Hypothalamus (tissue), 51 donors: ENCODE data around the gene NXPH2.
A peak's percentile ranks its signal among the peaks of the same experiment; 100 is the strongest.

Experiments
- DNase-seq, 51 donors: peaks; one replicate each; lab custom pipeline; 2025; lab: John Stamatoyannopoulos, UW

Gene NXPH2

GRCh38 chr2:138779781-138780445 lies at the start of gene NXPH2:
Gene NXPH2 (minus strand): TSS chr2:138780390. CDS start chr2:138780241, 149 bp downstream.
- peak in 1 of 51 donors; percentile 12 for DNase-seq

GRCh38 chr2:138829326-138829919 lies 49.2 kb upstream of the NXPH2 start:
- DNase-seq = peak in 20 of 51 donors; percentile 1 to 58 (median 14)

GRCh38 chr2:138827426-138828054 lies 47.4 kb upstream of the NXPH2 start:
- peak in 10 of 51 donors; percentile 1 to 33 (median 6) for DNase-seq

- DNase-seq = no peak
Measured at GRCh38 chr2:138823666-138824065, 43.5 kb upstream of the NXPH2 start.

- no peak for DNase-seq
Measured at GRCh38 chr2:138819964-138820363, 39.8 kb upstream of the NXPH2 start.

GRCh38 chr2:138818556-138818955 lies 38.4 kb upstream of the NXPH2 start:
- DNase-seq = no peak

- no peak for DNase-seq
Measured at GRCh38 chr2:138814123-138814898, 34.1 kb upstream of the NXPH2 start.

- DNase-seq = no peak
Measured at GRCh38 chr2:138811431-138811830, 31.2 kb upstream of the NXPH2 start.

GRCh38 chr2:138794724-138795123 lies 14.5 kb upstream of the NXPH2 start:
- no peak for DNase-seq

GRCh38 chr2:138787053-138787666 lies 7.0 kb upstream of the NXPH2 start:
- DNase-seq = peak in 1 of 51 donors; percentile 21

GRCh38 chr2:138782383-138782782 lies 2.2 kb upstream of the NXPH2 start:
- no peak for DNase-seq

GRCh38 chr2:138780908-138781307 lies 718 bp upstream of the NXPH2 start:
- DNase-seq = no peak

GRCh38 chr2:138780446-138780880 lies 273 bp upstream of the NXPH2 start:
- DNase-seq = no peak

- DNase-seq = no peak
Measured at GRCh38 chr2:138779406-138779780, 797 bp downstream of the NXPH2 start.

GRCh38 chr2:138777996-138778395 lies 2.2 kb downstream of the NXPH2 start:
- no peak for DNase-seq

GRCh38 chr2:138775736-138776135 lies 4.5 kb downstream of the NXPH2 start:
- no peak for DNase-seq

GRCh38 chr2:138771534-138771933 lies 8.7 kb downstream of the NXPH2 start:
- DNase-seq = no peak

GRCh38 chr2:138767101-138767500 lies 13.1 kb downstream of the NXPH2 start:
- no peak for DNase-seq

- no peak for DNase-seq
Measured at GRCh38 chr2:138766464-138766863, 13.7 kb downstream of the NXPH2 start.

- DNase-seq = no peak
Measured at GRCh38 chr2:138763971-138764370, 16.2 kb downstream of the NXPH2 start.

- no peak for DNase-seq
Measured at GRCh38 chr2:138762533-138762932, 17.7 kb downstream of the NXPH2 start.
